ENCODE data around the gene RDH13. TPM values are rescaled to one million over a fixed set of nuclear protein-coding genes. Genes with fewer than 3 reads are reported as not detected.
"Not testable (repeated sequence)": the region's sequence is repeated elsewhere in the genome, so short reads cannot be mapped to it uniquely, and the experiment has no call there.

The RDH13 gene
- total RNA-seq, 2 experiments from 2014 or later, result 21.7 to 24.0 TPM

DNA sequence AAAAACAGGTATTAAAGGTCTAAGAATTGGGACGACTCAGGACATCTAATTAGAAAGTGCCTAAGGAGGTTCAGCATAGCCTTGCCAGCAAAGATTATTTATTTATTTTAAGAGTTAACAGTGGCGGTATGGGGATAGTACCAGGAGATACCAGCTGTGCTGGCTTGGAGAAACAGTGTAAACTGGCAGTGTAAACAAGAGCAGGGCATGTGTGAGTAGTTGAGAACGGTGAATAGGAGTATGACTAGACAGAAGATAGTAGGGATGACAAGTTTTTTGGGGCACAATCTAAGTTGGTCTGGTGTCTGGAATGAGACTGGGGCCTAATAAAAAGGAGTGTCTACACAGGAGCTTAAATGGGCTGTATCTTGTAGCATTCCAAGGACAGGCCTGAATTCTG, 55.4 kb downstream of the RDH13 start:
- peaks cover 22% of the 10 kb centered on the region for H3K4me1 Mint-ChIP-seq
- peaks cover 76% of the 10 kb centered on the region for H3K36me3 Mint-ChIP-seq
- peak overlapping the region; percentile 62 for H3K4me3 Mint-ChIP-seq
- not testable (repeated sequence) for DNase-seq, H3K27ac Mint-ChIP-seq
- peaks cover 48% of the 10 kb centered on the region for H3K9me3 Mint-ChIP-seq
- H3K27me3 Mint-ChIP-seq, result peaks cover 21% of the 10 kb centered on the region

DNA sequence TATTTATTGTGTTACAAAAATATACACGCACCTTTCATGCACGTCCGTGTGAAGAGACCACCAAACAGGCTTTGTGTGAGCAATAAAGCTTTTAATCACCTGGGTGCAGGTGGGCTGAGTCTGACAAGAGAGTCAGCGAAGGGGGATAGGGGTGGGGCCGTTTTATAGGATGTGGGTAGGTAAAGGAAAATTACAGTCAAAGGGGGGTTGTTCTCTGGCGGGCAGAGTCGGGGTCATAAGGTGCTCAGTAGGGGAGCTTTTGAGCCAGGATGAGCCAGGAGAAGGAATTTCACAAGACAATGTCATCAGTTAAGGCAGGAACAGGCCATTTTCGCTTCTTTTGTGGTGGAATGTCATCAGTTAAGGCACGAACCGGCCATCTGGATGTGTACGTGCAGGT, 56.2 kb downstream of the RDH13 start:
- Mint-ChIP-seq H3K27me3 (peaks cover 27% of the 10 kb centered on the region), H3K36me3 (peaks cover 72% of the 10 kb centered on the region), H3K4me1 (peaks cover 22% of the 10 kb centered on the region), H3K9me3 (peaks cover 46% of the 10 kb centered on the region), H3K4me3 (peak overlapping the region; percentile 78), H3K27ac (peak overlapping the region; percentile 23)
- DNase-seq, result not testable (repeated sequence)

DNA sequence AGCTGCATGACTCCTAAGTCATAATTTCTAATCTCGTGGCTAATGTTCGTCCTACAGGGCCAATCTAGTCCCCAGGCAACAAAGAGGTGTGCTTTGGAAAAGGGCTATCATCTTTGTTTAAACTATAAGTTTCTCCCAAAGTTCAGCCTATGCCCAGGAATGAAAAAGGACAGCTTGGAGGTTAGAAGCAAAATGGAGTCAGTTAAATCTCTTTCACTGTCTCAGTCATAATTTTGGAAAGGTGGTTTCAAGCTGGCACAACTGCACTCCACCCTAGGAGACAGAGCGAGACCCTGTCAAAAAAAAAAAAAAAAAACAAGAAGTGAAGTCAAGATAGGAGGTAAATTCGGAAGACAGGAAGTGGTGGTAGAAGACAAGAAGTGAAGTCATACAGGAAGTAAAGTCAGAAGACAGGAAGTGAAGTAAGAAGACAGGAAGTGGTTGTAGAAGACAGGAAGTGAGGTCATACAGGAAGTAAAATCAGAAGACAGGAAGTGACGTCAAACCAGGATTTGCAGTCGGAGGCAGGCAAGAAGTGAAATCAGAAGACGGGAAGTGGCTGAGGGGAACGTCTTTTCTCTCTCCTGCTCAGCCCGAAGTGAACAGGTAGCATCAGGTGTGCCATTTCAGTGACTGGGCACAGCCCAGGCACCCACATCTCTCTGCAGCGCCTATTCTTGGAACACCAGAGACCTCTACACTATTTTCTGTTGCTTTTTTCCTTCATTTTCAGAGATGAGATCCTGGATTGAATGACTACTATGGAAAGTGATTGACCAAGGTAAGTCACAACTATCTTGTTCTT, 57.1 kb downstream of the RDH13 start:
- Mint-ChIP-seq H3K9me3 (peaks cover 43% of the 10 kb centered on the region), H3K36me3 (peaks cover 68% of the 10 kb centered on the region), H3K27ac (peak overlapping the region; percentile 95), H3K4me3 (peak overlapping the region; percentile 92), H3K27me3 (peaks cover 33% of the 10 kb centered on the region), H3K4me1 (peaks cover 22% of the 10 kb centered on the region)
- DNase-seq, result peak; percentile 41

DNA sequence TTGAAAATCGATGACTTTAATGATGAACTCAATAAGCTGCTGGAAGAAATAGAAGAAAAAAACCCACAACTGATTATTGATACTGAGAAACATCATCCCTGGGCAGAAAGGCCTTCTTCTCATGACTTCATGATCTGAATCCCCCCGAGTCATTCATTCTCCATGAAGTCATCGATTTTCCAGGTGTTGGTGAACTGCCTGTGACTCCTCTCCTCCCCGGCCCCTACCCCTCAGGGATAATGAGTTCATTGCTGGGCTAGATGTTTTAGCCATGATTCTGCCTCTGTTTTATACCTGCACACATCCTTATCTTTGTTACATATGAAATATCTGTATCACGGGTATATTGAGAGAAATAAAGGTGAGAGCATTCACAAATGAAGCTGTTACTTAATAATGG, 62.2 kb downstream of the RDH13 start:
- Mint-ChIP-seq H3K4me3 (no peak overlapping the region), H3K4me1 (peaks cover 3% of the 10 kb centered on the region), H3K9me3 (peaks cover 17% of the 10 kb centered on the region), H3K36me3 (peaks cover 38% of the 10 kb centered on the region), H3K27ac (no peak overlapping the region), H3K27me3 (peaks cover 35% of the 10 kb centered on the region)
- DNase-seq, result no peak

DNA sequence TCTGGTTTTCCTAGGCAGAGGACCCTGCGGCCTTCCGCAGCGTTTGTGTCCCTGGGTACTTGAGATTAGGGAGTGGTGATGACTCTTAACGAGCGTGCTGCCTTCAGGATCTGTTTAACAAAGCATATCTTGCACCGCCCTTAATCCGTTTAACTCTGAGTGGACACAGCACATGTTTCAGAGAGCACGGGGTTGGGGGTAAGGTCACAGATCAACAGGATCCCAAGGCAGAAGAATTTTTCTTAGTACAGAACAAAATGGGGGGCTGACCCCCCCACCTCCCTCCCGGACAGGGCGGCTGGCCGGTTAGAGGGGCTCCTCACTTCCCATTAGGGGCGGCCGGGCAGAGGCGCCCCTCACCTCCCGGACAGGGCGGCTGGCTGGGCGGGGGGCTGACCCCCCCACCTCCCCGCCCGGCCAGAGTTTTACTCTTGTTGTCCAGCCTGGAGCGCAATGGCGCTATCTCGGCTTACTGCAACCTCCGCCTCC, 64.2 kb downstream of the RDH13 start:
- H3K27ac Mint-ChIP-seq, result not testable (repeated sequence)

DNA sequence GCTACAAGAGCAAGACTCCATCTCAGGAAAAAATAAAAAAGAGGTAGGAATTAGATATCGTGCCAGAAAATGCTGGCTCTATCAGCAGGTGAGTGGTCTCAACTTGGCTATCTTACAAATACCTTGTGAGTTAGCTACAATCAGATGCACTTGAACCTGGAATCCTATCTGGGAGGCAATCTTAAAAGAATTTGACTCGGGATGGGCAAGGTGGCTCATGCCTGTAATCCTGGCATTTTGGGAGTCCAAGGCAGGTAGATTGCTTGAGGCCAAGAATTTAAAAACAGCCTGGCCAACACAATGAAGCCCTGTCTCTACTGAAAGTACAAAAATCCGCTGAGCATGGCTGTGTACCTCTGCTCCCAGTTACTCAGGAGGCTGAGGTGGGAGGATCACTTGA, 67.4 kb downstream of the RDH13 start:
- DNase-seq, result no peak
- Mint-ChIP-seq H3K27ac (no peak overlapping the region), H3K36me3 (peaks cover 19% of the 10 kb centered on the region), H3K9me3 (no peaks in the 10 kb centered on the region), H3K4me3 (no peak overlapping the region), H3K4me1 (no peaks in the 10 kb centered on the region), H3K27me3 (peaks cover 2% of the 10 kb centered on the region)

More for the DNA sequence above, 64.2 kb downstream of the RDH13 start:
- not testable (repeated sequence) for H3K4me3 Mint-ChIP-seq, H3K9me3 Mint-ChIP-seq, DNase-seq, H3K4me1 Mint-ChIP-seq
- Mint-ChIP-seq H3K27me3 (peaks cover 25% of the 10 kb centered on the region), H3K36me3 (peaks cover 24% of the 10 kb centered on the region)

Other genes starting within 250 kb of the RDH13 start
- not detected for gene KIR3DL1, start 246.7 kb downstream of the RDH13 start, total RNA-seq
- gene KIR2DS4, start 230.5 kb downstream of the RDH13 start, total RNA-seq, result under 1 TPM in 1 of 2 experiments, not detected in 1; 0.14 TPM
- under 1 TPM in 1 of 2 experiments, not detected in 1; 0.18 TPM for gene KIR3DL2, start 212.7 kb downstream of the RDH13 start, total RNA-seq
- gene FCAR, start 188.9 kb downstream of the RDH13 start, total RNA-seq, result not detected
- gene NCR1, start 157.0 kb downstream of the RDH13 start, total RNA-seq, result under 1 TPM in 1 of 2 experiments, not detected in 1; 0.43 TPM
- not detected for gene NLRP7, start 115.6 kb downstream of the RDH13 start, total RNA-seq
- 10 to 100 TPM; 19.9 to 20.8 TPM for gene NLRP2, start 96.8 kb downstream of the RDH13 start, total RNA-seq
- not detected for gene GP6, start 24.9 kb downstream of the RDH13 start, total RNA-seq
- 1 to 10 TPM; 1.3 to 1.5 TPM for gene EPS8L1, start 12.7 kb upstream of the RDH13 start, total RNA-seq
- gene PPP1R12C, start 54.5 kb upstream of the RDH13 start, total RNA-seq, result 10 to 100 TPM; 67.2 to 73.5 TPM
- not detected for gene TNNT1, start 86.1 kb upstream of the RDH13 start, total RNA-seq
- under 1 TPM in 1 of 2 experiments, not detected in 1; 0.25 TPM for gene TNNI3, start 94.6 kb upstream of the RDH13 start, total RNA-seq
- gene DNAAF3, start 103.5 kb upstream of the RDH13 start, total RNA-seq, result not detected
- not detected for gene SYT5, start 117.1 kb upstream of the RDH13 start, total RNA-seq
- not detected for gene PTPRH, start 146.4 kb upstream of the RDH13 start, total RNA-seq
- gene TMEM86B, start 165.6 kb upstream of the RDH13 start, total RNA-seq, result 1 to 10 TPM; 7.3 to 7.9 TPM
- 100 to 1,000 TPM; 226 to 227 TPM for gene PPP6R1, start 195.9 kb upstream of the RDH13 start, total RNA-seq
- gene HSPBP1, start 217.0 kb upstream of the RDH13 start, total RNA-seq, result 10 to 100 TPM; 68.0 to 69.7 TPM
- 1 to 10 TPM; 5.6 to 6.4 TPM for gene BRSK1, start 220.8 kb upstream of the RDH13 start, total RNA-seq